Hematopoietic multipotent progenitor cell (in vitro differentiated cells): ENCODE measurements around the gene DAPK1. TPM values are rescaled to one million over a fixed set of nuclear protein-coding genes. Genes with fewer than 3 reads are reported as not detected.

ENCODE experiments used
- DNase-seq, 3 donors: peaks; one replicate each; pipeline ENCODE4 v3.0.0-alpha.2; 2011 to 2015; ENCODE audit warnings: low read depth in 2 of 3, low spot score in 2 of 3
- total RNA-seq: library from RNA; depleted of rRNA; stranded (reverse); fragments of >200 nt; gene quantifications from one replicate; pipeline ENCODE4 v1.2.3, GENCODE V29; 2012

DAPK1 gene
- total RNA-seq, 1 donor = 148 TPM

GRCh38 chr9:87659534-87660419, 162.1 kb downstream of the DAPK1 start:
- no peak for DNase-seq

- no peak for DNase-seq
These were observed 163.6 kb downstream of the DAPK1 start for GRCh38 chr9:87661241-87661640.

GRCh38 chr9:87662808-87663528, 165.3 kb downstream of the DAPK1 start:
- DNase-seq = peak in 2 of 3 donors; percentile 36 to 61

- no peak for DNase-seq
These were observed 165.9 kb downstream of the DAPK1 start for GRCh38 chr9:87663556-87663955.

GRCh38 chr9:87664153-87665060, 166.7 kb downstream of the DAPK1 start:
- DNase-seq = no peak

DNA sequence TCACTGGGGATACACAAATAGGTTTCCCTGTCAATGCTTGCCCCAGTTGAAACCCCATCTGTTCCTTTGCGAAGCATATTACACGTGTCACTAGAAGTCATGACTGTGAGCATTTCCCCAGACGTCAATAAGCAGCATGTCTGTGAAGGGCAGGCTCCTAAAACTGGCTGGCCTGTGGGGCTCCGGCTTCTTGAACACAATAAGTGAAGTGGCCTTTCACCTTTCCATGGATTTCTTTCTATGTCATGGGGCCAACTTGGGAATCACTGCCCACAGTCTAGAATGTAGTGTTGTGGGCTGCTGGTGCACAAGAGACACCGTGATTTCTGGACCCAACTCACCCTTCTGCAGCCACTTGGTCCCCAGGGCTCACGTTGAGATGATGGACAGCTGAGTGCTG, 167.8 kb downstream of the DAPK1 start:
- DNase-seq = no peak

- DNase-seq = peak in 2 of 3 donors; percentile 35 to 65
These were observed 169.6 kb downstream of the DAPK1 start for GRCh38 chr9:87667164-87667738.

DNA sequence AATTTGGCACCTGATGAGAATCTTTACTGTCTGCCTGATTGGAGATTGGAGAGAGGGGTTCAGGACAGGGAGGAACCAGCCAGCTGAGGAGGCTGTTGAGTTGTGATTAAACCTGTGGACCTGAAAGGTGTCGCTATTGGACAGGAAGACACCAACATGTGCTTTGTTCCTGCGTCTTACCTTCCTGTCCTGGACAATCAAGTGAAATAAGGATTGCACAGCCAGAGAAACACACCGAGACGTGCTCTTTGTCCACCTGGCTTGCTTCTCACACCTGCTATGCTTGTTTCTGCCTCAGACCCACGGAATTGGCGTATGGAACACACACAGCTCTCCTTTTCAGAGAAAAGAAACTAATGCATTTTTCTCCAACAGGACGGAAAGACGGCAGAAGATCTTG, 170.6 kb downstream of the DAPK1 start:
- DNase-seq = no peak

DNA sequence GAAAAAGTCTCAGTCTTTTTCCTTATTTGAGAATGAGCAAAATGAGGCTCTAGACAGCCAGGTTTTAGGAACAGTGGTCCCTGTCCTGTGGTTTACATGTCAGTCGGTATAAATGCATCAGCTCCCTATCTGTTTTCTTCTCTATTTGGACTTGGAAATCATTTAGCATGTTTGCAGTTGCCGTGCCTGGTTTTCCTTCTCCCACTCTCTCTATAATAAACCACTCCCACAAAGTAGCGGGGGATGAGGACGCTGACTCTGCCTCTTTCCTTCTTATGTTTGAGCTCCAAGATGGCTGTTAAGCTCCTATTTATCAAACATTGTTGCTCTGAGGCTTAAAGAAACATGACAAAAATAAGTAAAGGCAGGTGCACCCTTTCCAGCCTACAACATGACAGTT, 171.1 kb downstream of the DAPK1 start:
- no peak for DNase-seq

DNA sequence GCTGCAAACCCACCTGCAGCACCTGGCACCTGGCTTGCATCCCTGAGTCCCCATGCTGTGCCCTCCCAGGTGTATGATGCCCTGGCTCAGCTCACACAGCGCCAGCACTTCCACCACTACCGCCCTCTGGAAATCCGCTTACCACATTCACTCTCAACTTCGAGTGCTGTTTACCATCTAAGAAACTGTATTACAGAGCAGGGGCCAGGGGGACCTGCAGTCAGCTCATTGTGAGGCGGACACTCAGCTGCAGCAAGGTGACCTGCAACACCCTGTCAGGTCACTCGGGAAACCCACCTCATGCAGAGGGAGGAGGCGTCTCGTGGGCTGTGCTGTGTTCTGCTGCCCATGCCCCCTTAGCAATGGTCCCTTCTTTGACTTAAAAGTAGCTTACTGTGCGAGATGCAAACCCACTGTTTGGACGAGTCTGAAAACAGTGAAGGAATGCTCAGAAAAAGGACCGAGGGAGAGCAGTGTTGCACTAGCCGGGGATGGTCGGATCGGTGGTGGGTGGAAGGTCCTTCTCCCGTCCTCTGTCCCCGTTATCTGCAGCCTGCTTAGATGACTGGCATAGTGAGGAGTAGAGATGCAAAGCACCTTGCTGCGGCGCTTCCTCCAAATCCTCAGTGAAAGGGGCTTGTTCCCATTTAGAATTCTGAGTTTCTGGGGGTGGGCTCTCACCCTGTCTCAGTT, 173.1 kb downstream of the DAPK1 start:
- DNase-seq = no peak

DNA sequence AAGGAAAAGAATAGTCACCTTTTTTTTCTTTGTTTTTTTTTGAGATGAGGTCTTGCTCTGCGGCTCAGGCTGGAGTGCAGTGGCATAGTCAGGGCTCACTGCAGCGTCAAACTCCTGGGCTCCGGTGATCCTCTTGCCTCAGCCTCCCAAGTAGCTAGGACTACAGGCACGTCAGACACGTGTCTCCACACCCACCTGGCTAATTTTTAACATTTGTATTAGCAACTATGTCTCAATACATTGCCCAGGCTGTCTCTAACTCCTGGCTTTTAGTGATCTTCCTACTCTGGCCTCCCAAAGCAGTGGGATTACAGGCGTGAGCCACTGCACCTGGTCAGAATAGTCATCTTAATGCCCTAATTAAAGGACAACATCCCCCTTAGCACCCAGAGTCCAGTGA, 173.8 kb downstream of the DAPK1 start:
- no peak for DNase-seq

DNA sequence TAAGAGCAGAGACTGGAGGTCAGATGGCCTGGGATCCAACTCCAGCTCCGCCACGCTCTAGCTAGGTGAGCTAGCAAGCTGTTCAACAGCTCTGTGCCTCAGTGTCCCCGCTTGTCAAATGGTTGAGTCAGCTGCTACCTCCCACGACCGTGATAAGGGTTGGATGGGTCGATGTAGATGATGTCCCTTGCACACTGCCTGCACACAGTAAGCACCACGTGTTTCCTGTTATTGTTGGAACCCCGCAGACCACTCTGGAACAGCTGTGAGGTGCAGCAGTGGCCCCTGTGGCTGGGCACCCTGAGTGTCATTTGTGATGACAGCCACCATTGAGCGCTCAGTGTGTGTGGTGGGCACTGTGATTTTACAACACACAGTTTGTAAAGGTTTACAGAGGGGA, 174.3 kb downstream of the DAPK1 start:
- no peak for DNase-seq

DNA sequence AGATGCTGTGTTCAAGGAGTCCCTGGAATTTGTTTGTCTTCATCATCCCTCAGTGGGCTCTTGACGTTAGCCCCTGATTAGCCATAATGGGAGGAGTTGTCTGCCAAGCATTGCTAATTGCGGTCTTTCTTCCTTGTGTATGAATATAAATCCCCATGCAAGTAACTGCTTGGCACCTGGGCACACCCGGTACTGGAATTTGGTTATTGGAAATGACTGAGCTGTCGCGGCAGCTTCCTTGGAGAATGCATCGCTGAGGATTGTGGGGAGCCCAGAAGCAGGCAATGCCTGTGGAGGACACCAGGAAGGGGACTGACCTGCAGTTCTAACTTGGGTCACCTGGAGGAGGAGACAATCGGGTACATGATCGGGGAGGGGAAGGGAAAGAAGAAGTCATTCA, 174.9 kb downstream of the DAPK1 start:
- no peak for DNase-seq

DNA sequence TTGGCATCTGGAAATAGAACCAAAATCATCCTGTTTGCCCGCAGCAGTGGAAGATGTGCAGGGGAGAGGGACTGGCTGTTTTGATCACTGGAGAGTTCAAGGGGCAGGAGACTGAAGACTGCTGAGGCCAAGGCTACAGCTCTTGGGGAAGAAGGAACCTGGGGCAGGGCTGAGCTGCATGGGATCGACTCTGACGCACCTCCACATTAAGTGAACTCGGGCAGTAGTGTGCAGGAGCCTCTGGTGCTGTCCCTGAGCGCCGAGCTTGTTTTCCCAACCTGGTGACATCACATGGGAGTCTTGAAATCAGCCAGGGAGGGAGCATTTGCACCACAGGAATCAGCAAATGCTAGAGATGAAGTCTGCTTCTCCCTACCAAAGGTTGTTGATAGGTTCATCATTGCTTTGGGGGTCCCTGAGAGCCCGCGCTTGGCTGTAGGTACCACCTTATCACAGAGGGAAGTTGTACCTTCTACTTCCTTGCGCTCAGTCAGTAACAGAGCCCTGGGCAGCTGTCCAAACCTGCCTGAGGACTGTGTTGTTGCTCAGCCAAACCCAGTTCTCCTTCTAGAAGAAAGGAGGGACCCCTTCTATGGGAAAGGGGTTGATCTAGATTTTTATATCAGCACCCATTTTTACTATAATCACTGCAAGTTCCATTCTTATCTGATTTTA, 175.9 kb downstream of the DAPK1 start:
- no peak for DNase-seq

GRCh38 chr9:87674565-87675299, 177.1 kb downstream of the DAPK1 start:
- peak in 2 of 3 donors; percentile 72 to 90 for DNase-seq

DNA sequence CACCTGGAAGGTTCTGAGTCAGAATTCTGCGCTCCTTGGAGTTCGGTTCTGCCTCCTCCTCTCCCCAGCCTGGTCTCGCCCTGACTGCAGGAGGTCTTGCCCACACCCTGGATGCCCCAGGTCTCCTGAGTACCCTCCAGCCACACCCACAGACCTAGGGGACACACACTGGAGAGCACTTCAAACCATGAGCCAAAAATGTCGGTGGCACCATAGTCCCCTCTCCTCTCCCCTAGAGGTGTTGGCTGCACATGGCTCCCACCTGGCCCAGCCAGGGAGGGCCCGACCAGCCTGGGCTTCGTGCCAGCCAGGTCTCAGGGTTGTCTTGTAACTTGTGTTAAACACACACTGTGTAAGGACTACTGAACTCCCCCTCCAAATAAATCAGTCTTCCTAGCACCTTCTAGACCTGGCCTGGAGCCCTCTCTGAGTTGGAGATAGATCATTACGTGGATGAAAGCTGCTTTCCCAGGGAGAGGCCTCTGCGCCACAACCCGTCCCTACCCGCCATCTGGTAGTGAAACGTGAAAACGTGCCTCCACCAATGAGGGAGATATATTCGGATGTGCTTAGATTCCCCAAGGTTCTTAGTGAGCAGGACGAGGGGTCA, 178.3 kb downstream of the DAPK1 start:
- no peak for DNase-seq

DNA sequence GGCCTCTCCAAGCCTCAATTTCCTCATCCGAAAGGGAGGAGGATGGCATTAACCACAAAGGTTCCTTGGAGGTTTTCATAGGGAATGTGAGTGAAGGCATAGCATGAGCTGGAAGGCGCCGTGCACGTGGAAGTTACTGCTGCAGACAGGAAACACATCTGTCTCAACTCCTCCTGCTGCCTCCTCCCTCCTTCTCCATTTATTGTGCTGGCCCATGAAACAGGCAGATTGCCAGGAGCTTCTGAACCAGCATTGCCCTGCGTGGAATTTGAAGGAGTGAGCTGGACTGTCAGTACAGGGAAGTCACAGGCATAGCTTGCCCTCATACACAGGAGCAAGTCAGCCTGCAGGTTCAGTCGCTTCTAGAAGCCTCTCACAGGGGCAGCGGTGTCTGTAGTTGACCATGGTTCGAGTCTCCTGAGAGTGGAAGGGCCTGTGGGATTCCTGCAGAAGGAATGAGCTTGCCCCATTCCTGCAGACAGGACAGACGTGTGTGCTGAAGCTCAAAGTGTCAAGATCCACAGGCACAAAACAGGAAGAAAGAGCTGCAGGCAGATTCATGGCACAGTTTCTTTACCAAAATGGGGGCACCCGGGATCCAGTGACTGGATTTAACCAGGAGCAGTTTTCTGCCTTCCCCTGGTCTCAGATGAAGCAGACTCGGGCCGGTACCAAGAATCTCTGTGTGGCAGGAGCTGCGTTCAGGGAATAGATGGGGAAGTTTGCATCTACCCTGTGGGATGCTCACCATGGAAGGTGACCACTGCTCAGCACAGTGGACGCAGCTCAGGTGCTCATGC, 179.5 kb downstream of the DAPK1 start:
- DNase-seq = peak in 2 of 3 donors; percentile 29 to 70
